ENCODE data around the gene RBPMS2. TPM values are rescaled to one million over a fixed set of nuclear protein-coding genes. Genes with fewer than 3 reads are reported as not detected.

Gene RBPMS2
- polyA plus RNA-seq, 2 of the 4 experiments (the other 2 are of a cell fraction) = 3.0 to 8.7 TPM

DNA sequence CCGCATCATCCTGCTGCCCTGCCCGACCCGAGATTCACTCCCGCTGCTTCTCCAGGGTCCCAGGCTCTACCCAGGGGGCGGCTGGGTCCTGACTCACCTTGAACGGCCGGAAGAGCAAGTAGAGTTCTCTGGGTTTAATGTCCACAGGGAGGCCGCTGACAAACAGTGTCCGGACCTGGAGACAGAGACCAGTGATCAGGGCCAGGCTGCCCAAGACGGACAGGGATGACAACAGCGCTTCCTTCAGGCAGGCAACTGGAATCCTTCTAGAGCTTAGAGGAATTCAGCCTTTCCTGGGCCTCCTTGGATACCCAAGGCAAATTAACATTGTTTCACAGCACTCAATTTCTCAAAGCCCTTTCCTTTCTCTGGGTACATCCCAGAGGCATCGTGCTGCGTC, 23.9 kb downstream of the RBPMS2 start:
- CTCF ChIA-PET = interaction anchor here (1.0 to 31.0 kb wide), 5 partner anchors 12 to 154 kb away, joined by 3 to 962 read pairs (median 8); no protein-coding TSS in a partner anchor
- FAIRE-seq = no peak

GRCh38 chr15:64749999-64750657, 25.3 kb downstream of the RBPMS2 start:
- no peaks in the 10 kb centered on the region for H3K4me1 ChIP-seq
- DNase-seq (ENCODE audit: low read depth in 1 of 2, low spot score in 1 of 2) = peak; percentile 38 to 63
- ChIA-PET CTCF (interaction anchor here (0.9 to 31.0 kb wide), 10 partner anchors 9 to 168 kb away, joined by 3 to 962 read pairs (median 5); no protein-coding TSS in a partner anchor), POLR2A (no interaction called here)
- WGBS (ENCODE audit: missing lambda C conversion rate) = 87% methylated on average over 21 of the region's 21 CpGs
- FAIRE-seq = no peak
- TF ChIP-seq EP300 (IDR thresholded peaks at IDR 0.05) (no peak), MAZ (IDR thresholded peaks at IDR 0.05; ENCODE audit: borderline replicate concordance, low read depth, low read length) (no peak), NFE2L2 (conservative IDR thresholded peaks at IDR 0.05; ENCODE audit: low read length) (no peak), CHD2 (IDR thresholded peaks at IDR 0.05; ENCODE audit: low read length, partially characterized antibody) (no peak), USF2 (IDR thresholded peaks at IDR 0.05) (no peak), TFCP2L1 (CRISPR knock-in tag; IDR thresholded peaks at IDR 0.05) (no peak), PBX3 (IDR thresholded peaks at IDR 0.05) (no peak), CEBPB (IDR thresholded peaks at IDR 0.05) (no peak)
- H3K4me3 ChIP-seq = no peak overlapping the region
- peak; percentile 83 to 91; a peak in 5 of 6 replicates for ATAC-seq
- H3K27ac ChIP-seq = no peak overlapping the region
- H3K9me3 ChIP-seq = no peaks in the 10 kb centered on the region
- H3K4me2 ChIP-seq = no peak overlapping the region

More for the DNA sequence above, 23.9 kb downstream of the RBPMS2 start:
- WGBS (ENCODE audit: missing lambda C conversion rate) = 90% methylated on average over 13 of the region's 13 CpGs
- Histone ChIP-seq H3K27ac (no peak overlapping the region), H3K4me3 (no peak overlapping the region), H3K9me3 (no peaks in the 10 kb centered on the region), H3K4me2 (no peak overlapping the region), H3K4me1 (no peaks in the 10 kb centered on the region)
- ATAC-seq (peak in 1 of 2 experiments; percentile 14; a peak in 2 of 6 replicates), DNase-seq (ENCODE audit: low read depth in 1 of 2, low spot score in 1 of 2) (no peak)
- POLR2A ChIA-PET = no interaction called here
- TF ChIP-seq HDAC2 (IDR thresholded peaks at IDR 0.05) = no peak
- TF ChIP-seq POLR2AphosphoS2 (conservative IDR thresholded peaks at IDR 0.05; ENCODE audit: low read length) = no peak
- no peak for TF ChIP-seq FOSB (CRISPR knock-in tag; IDR thresholded peaks at IDR 0.05)
- no peak for TF ChIP-seq RNF2 (IDR thresholded peaks at IDR 0.05; ENCODE audit: borderline replicate concordance, low read depth)
- no peak for TF ChIP-seq CTCF (IDR thresholded peaks at IDR 0.05)
- TF ChIP-seq ZSCAN20 (CRISPR knock-in tag; IDR thresholded peaks at IDR 0.05) = no peak

- ATAC-seq (no peak), FAIRE-seq (no peak), DNase-seq (ENCODE audit: low read depth in 1 of 2, low spot score in 1 of 2) (no peak)
- 90% methylated on average over 11 of the region's 11 CpGs for WGBS (ENCODE audit: missing lambda C conversion rate)
- Histone ChIP-seq H3K4me2 (no peak overlapping the region), H3K9me3 (no peaks in the 10 kb centered on the region), H3K4me1 (no peaks in the 10 kb centered on the region), H3K4me3 (no peak overlapping the region), H3K27ac (no peak overlapping the region)
- TF ChIP-seq CTCF (IDR thresholded peaks at IDR 0.05) (no peak), ATOH8 (CRISPR knock-in tag; IDR thresholded peaks at IDR 0.05; ENCODE audit: low read depth) (no peak), ZC3H11A (IDR thresholded peaks at IDR 0.05) (no peak), KDM5A (IDR thresholded peaks at IDR 0.05) (no peak), HOXB13 (CRISPR knock-in tag; IDR thresholded peaks at IDR 0.05; ENCODE audit: low read depth) (no peak), TFCP2L1 (CRISPR knock-in tag; IDR thresholded peaks at IDR 0.05) (no peak), HES2 (IDR thresholded peaks at IDR 0.05) (no peak)
- POLR2A ChIA-PET = interaction anchor here (0.6 kb wide), 1 partner anchor 437 kb away, joined by 3 read pairs; no protein-coding TSS in a partner anchor
- CTCF ChIA-PET = interaction anchor here (1.1 to 31.0 kb wide), 8 partner anchors 8 to 169 kb away, joined by 3 to 962 read pairs (median 5); no protein-coding TSS in a partner anchor
Measured at GRCh38 chr15:64749167-64749566, 26.2 kb downstream of the RBPMS2 start.
